IPS DF 19.7 (cell line): Measurements from ENCODE around the gene SMG1.
A peak's percentile ranks its signal among the peaks of the same experiment; 100 is the strongest.
"Not testable (repeated sequence)": the region's sequence is repeated elsewhere in the genome, so short reads cannot be mapped to it uniquely, and the experiment has no call there.

ENCODE experiments used
- DNase-seq: peaks from one replicate; pipeline ENCODE4 v3.0.0-alpha.2; 2013; ENCODE audit warnings: low read depth, low spot score

SMG1 gene

DNA sequence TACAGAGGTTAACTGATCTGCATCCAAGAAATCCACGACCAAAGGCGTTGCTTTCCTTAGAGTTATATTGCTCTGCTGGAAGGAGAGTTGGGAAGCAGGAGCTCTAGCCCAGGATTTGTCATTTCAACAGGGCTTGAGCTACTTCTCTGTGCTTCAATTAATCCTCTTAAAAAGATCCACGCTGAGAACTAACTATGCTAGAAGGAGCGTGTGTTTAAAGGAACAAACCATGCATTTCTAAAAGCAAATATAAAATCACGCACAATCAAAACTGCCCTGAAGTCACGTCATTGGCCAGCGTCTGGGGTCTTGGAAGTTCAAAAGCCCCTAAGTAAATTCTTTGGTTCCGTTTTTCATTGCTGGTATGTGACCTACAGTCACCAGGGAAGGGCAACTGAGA is 125.9 kb downstream of the SMG1 start:
- DNase-seq = no peak

DNA sequence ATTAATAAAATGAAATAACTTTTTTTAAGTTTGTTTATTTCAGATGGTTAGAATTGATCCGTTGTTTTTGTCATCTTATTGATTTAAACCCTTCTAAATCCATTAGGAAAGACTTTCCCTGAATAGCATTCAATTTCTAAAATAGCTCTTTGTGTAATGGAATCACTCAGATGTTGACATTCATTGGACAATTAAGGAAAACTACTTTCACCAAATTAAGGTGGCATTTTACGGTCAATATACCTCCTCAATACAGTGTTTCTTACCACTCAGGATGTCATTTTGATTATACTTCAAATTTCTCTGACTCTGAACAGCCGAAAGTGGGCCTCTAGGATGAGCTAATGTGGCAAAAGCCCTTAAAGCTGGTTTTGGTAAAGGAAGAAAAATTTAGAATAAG is 126.7 kb downstream of the SMG1 start:
- DNase-seq = no peak

DNA sequence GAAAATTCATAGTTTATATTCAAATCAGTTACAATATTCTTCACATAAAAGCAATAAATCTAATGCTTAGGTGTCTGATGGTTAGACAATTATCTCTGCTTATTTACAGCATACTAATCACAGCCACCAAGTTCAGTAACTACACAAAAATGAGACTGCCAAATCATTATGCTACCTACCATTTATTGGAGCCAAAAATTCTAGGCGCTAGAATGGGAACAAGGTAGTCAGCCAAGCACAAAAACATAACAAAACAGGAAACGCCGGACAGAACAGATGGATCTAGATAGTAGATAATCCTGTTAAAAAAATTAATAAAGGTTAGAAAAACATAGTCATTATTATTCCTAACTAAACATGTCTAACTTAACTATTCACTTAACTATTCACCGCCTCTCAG is 128.5 kb downstream of the SMG1 start:
- no peak for DNase-seq

DNA sequence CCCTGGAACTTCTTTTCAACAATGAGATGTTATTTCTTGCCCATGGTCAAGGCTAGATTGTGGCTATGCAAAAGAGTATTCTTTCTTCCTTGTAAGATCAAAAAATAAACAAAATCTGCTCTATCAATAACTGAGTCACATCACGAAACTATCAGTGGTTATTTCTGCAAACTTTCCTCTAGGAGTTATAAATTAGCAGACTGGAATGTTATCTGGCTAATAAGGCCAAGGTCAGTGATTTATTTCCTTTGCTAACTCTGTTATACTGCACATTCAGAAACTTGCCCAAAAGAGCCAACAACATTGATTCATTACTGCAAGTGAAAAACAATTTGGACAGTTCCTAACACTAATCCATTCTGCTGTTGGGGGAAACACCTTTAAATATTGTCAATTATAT is 129.8 kb downstream of the SMG1 start:
- no peak for DNase-seq

DNA sequence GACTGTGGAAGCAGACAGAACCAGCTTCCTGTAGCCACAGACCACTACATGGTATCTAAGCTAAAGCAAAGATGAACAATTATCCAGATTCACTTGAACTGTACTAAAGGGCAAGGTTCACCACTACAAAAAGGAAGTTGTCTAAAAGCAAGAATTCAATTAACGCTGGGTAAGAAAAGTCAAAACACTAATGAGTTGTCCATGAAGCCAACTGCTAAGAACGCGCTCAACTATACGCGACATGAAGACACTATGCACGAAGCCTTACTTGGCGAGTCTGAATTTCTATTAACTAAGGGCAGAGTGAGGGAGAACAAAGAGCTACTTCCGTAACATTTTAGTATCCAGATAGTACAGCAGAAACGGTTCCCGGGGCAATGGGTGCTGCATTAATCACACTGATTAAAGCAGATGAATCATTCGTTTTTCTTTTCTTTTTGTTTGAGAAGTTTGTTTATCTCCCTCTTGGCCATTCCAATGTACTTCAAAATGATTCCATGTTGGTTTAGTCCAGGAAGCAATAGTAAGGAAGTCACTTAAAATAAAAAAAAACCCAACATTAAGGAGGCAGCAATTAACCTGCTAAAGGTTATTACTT is 133.3 kb downstream of the SMG1 start:
- no peak for DNase-seq

DNA sequence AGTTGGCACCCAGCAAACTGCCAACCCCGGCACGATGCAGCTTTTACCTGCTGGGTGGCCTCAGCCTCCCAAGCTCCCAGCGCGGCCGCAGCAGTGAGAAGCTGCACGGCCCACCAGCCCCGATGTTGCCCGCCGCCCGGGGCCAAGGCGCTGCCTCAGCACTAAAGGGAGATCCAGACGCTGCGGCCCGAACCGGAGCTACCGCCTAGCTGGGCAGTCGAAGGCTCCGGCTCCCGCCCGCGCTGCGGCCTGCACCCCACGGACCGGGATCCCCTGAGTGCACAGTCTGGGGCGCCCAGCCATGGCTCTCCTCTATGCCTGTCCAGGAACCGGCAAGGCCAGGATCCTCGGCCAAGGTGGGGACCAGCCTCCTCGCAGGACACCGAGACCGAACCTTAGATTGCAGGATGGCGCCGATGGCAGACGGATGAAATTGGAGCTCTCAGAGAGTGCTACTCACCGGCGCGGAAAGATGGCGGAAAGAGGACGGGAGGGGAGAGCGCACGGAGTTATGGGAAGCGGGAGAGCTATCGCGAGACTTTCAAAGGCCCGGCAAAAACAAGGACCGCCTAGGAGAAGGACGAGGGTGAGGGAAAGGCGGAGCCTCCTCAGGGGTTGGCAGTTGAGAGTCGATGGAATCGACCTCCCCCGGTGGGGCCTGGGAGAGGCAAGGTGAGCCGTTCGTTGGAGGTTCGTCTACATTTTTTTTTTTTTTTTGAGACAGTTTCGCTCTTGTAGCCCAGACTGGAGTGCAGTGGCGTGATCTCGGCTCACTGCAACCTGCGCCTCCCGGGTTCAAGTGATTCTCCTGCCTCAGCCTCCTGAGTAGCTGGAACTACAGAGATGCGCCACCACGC is 136.1 kb downstream of the SMG1 start, which contains the start of gene RPS15A:
TSS of gene RPS15A (minus strand) at position 485 of the 857 bp plus-strand sequence. CDS start 1,221 bp downstream, outside the sequence.
- DNase-seq = peak; percentile 97

DNA sequence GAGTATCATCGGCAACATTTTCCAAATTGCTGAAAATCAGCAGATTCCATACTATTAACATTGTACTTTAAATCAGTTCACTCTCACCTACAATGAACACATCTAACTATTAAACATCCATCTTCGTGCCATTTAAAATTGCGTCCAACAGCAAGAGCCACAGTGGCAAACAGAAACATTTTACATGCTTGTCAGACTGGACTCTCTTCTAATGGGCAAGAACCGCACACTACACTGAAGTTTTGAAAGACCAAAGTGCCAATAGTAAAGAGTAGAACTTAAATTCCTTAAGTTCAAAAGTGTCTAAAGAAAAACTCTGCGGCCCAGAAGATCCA is 136.7 kb downstream of the SMG1 start:
- no peak for DNase-seq

DNA sequence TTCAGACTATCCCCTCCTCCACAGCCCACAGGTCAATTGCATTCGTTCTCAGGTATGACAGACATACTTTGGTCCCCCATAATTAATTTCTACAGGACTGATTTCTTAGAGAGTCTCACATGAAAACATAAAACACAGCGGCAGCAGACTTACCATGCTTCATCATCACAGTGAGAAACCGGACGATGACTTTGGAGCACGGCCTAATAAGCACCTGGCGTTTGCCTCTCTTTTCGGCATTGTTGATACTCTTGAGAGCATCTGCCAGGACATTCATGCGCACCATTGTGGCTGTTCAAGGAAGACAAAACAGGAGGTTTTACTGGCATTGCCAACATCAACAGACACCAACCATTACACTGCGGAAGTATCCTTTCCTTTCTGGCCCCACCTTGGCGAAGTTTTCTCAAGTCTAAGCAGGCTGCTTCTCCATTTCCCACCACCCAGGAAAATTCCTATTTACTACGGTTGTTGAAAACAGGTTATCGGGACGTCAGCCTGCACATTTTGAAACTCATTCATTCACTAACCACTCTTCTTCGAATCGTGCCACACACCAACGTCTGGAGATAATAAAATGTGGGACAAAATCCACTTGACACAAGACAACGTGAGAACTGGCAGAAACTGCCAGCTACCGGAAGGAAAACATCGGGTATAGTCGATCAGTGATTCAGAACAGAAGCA is 137.2 kb downstream of the SMG1 start:
- no peak for DNase-seq

DNA sequence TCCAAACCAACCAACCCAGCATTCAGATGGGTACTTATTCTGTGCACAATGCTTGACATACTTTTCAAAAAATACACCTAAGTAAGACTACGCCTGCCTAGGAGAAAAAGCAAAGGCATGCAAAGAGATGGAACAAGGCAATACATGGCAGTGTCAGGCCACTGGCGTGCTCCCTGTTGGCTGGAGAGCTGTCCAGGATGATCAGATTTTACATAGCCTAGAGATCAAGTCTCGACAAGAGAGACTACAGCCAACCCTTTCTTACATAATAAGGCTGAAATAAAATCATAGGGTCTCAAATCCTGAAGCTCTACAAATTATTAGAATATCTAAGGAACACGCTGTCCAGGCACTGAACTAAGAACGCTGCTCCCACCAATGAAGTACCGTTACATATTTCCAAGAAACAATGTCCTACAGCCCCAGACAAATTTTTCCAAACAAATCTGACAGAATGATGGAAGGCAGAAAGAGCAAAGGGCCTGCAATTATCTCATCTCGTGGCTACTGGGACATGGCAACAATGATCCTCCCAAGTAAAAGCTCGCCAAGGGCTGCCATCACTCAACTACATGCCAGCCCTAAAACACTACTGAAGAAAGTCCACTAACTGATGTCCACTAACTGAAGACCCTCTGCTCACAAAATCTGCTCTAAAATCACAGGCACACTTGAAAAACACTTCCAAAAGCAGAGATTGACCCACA is 141.1 kb downstream of the SMG1 start:
- no peak for DNase-seq

DNA sequence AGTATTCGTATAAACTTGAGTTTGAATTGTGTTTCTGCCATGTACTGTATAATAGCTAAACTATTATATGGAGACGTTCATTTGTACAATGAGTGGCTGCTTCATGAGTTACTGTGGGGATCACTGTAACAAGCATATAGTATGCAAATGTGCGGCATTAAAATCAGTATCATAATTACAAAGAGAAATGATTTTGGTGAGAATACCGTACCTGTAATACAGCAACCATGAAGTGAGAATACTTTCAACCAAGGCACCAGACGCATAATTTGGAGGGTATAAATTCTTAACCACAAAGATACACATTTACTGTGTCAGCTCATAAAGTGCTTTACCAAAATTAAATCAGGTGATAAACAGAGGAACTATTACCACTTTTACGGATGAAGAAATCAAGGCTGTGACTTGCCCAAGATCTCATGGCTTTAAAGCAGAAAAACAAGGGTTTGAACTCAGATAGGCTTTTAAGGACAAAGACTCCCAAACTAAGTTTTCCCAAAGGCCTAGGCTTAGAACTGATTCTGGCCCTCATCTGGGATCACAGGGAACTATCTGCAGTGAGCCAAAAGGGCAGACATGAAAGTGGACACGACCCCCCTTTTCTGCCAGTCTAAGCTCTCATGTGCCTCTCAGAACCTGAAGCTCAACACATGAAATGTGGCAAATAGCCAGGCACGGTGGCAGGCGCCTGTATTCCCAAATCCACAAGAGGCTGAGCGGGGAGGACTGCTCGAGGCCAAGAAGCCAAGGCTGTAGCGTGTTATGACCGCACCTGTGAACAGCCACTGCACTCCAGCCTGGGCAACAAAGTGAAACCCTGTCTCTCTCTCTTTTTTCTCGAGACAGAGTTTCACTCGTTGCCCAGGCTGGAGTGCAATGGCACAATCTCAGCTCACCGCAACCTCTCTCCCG is 142.5 kb downstream of the SMG1 start:
- no peak for DNase-seq

DNA sequence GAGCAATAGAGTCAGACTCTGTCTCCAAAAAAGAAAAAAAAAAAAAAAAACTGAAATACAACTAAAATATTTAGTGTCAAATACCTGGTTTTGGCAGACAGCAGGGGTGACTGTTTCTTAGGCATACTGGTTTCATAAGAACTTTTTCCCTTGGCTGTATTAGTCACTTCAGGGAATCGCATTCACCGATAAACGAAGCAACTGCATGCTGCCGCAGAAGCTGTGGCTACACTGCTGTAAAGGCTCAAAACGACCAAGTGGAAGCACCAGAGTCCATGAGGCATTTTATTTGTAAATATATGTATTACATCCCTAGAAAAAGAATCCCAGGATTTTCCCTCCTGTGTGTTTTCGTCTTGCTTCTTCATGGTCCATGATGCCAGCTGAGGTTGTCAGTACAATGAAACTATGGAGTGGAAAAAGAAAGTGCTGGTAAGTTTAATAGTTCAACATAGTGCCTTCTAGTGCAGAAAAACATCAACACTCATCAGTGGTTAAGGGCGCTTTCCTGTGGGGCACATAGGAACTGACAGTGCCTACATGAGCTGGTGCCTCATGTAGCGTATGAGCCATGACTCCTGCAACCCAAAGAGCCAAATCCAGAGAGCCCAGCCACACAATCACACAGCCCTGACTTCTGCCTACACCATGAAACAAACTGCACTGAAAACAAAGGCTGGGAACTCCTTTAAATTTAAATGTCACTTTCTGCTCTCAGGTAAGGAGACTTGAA is 143.3 kb downstream of the SMG1 start:
- DNase-seq = no peak

DNA sequence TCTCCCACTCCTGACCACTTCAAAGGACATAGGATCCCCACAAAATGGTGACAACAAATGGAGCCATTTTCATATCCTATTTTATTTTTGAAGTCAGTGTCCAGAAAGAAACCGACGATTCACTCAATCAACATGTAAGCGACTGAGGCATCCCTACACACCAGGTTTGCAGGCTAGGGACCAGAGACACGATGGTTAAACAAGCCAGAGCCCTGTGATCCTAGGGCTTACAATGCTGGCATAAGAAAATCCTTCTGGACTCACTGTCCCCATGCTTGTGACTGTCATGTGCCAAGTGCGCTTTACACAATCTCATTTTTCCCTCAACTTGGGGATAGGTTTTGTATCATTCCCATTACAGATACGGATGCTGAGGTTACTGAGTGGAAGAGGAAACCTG is 145.0 kb downstream of the SMG1 start:
- not testable (repeated sequence) for DNase-seq

DNA sequence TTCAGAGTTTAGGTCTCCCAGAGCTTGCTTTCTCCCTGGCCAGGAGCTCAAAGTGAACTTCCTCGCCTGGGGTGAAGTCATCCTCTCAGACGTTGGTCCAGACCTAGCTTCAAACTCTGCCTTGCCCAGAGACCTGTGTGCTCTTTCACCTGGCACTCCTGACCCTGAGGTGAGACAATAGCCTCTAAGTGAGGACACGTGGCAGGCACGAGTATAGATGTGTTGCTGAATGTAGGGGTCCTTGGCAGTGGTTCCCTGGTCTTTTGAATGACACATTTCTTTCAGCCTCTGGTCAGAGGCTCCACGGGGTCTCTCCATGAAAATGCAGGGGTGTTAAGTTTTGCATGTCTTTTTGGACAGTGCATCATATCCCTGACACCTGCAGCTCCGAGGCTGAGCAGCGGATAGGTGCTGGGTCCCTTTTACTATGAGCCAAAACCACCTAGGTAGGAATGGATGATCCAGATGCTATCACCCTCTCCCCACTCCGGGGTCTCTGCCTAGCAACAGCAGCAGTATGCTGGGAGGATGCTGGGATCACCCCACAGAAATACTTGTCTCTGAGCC is 145.7 kb downstream of the SMG1 start:
- not testable (repeated sequence) for DNase-seq

DNA sequence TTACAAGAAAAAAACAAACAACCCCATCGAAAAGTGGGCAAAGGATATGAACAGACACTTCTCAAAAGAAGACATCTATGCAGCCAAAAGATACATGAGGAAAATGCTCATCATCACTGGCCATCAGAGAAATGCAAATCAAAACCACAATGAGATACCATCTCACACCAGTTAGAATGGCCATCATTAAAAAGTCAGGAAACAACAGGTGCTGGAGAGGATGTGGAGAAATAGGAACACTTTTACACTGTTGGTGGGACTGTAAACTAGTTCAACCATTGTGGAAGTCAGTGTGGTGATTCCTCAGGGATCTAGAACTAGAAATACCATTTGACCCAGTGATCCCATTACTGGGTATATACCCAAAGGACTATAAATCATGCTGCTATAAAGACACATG is 148.5 kb downstream of the SMG1 start:
- not testable (repeated sequence) for DNase-seq

DNA sequence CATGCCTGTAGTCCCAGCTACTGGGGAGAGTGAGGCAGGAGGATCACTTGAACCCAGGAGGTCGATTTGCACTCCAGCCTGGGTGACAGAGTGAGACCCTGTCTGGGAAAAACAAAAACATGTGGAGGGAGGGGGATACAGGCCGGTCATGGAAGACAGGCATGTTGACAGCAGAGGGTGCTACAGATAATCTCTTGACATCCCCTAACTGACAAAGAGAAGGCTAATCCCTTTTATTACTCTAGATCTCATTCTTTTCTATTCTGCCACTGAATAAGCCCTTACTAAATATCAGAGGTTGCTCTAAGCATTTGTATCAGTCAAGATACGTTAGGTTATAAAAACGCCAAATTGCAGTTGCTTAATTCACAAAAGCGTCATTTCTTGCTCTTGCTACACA is 149.9 kb downstream of the SMG1 start:
- DNase-seq = not testable (repeated sequence)

DNA sequence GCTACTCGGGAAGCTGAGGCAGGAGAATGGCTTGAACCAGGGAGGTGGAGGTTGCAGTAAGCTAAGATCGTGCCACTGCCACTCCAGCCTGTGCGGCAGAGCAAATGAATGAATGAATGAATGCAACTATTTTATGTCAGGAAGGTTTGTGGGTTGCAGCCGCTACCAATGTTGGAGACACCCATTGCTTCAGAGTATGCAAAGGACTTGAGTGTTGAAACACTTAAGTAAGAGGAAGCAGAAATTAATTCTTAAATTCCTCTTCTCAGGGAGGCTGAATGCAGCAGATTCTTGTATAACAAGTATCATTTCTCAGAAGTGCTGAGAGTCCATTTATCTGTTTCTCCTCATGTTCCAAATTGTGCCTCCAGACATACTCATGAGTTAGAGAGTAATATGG is 151.6 kb downstream of the SMG1 start:
- DNase-seq = not testable (repeated sequence)

DNA sequence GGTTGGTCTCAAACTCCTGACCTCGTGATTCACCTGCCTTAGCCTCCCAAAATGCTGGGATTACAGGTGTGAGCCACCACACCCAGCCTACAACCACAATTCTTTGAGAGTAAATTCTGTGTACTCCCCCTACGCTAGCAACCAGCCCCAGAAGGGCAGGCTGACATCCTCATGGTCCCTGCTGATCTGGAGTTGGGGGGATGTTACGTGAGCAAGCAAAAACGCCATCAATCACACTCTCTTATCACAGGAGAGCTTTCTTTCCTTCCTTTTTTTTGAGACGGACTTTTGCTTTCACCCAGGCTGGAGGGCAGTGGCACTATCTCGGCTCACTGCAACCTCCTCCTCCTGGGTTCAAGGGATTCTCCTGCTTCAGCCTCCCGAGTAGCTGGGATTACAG is 154.0 kb downstream of the SMG1 start:
- DNase-seq = not testable (repeated sequence)

DNA sequence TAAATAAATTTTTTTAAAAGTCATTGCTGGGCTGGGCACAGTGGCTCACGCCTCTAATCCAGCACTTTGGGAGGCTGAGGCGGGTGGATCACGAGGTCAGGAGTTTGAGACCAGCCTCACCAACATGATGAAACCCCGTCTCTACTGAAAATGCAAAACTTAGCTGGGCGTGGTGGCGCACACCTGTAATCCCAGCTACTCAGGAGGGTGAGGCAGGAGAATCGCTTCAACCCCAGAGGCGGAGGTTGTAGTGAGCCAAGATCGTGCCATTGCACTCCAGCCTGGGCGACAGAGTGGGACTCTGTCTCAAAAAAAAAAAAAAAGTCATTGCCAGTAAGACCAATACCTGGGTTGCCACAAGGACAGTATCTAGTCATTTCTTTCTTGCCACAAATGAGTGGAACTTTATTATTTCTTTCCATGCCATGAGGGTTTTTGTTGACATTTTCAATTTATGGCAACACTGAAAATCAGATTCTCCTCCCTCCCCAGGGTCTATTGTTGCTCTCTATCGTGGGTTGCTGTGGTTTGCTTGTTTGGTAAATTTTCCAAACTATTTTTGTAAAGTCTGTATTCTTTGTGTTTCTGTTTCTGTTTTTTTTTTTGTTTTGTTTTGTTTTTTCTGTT is 155.8 kb downstream of the SMG1 start:
- DNase-seq = not testable (repeated sequence)

DNA sequence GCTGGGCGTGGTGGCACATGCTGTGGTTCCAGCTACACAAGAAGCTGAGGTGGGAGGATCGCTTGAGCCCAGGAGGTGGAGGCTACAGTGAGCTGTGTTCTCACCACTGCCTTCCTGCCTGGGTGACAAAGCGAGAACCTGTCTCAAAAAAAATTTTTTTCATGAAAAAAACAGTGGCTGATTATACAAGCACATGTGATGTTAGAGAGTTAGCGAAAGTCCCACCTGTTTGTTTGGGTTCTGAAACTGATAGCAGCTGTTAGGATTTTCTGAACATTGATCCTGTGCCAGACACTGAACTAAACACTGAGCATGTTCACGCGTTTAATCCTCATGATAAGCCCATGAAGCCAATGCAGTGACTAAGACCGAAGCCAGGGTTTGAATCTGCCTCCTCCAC is 159.0 kb downstream of the SMG1 start:
- not testable (repeated sequence) for DNase-seq
